HEK293 (cell line): Measurements from ENCODE around the gene SNX2.

Experiments
- CTCF ChIA-PET: fragments of 350-600 bp; formaldehyde crosslinking; extraction: SDS; loops from one replicate; lab custom pipeline; 2021; ENCODE audit warnings: antibody characterized with exemption; lab: Yijun Ruan, JAX
- POLR2A ChIA-PET: fragments of 300-600 bp; formaldehyde crosslinking; extraction: SDS; loops from one replicate; lab custom pipeline; 2020; ENCODE audit warnings: antibody characterized with exemption, inconsistent platforms; lab: Yijun Ruan, JAX
- H3K27ac ChIP-seq: fragments of 200-500 bp; sonication (Bioruptor generic); 2 replicates; pipeline ENCODE4 v1.5.1; 2014; ENCODE audit warnings: low read depth, low read length, control low read depth, inconsistent platforms; ENCODE audit errors: extremely low read depth
- H3K36me3 ChIP-seq, 2 experiments: fragments of 200-500 bp in 1 of 2; sonication (Bioruptor generic) in 1 of 2; 1 replicate in 1 of 2; 2 replicates in 1 of 2; pipeline ENCODE4 v1.5.1; 2014 to 2017; ENCODE audit warnings: inconsistent platforms in 2 of 2, low read length in 2 of 2; ENCODE audit not compliant: control insufficient read depth in 2 of 2, insufficient read depth in 1 of 2
- H3K4me1 ChIP-seq: fragments of 200-500 bp; sonication (Bioruptor generic); 2 replicates; pipeline ENCODE4 v1.5.1; 2014; ENCODE audit warnings: mild to moderate bottlenecking, low read length, inconsistent platforms; ENCODE audit not compliant: control insufficient read depth, insufficient read depth
- H3K4me3 ChIP-seq: 2 replicates; pipeline ENCODE4 v1.5.1; 2011; ENCODE audit warnings: low read depth, mild to moderate bottlenecking, control low read depth, low read length, moderate library complexity
- H3K9me3 ChIP-seq: fragments of 200-500 bp; sonication (Bioruptor generic); 2 replicates; pipeline ENCODE4 v1.5.1; 2014; ENCODE audit warnings: low read depth, low read length, inconsistent platforms; ENCODE audit not compliant: control insufficient read depth, insufficient read depth
- ATF2 ChIP-seq: fragments of 450-650 bp; formaldehyde crosslinking; IDR thresholded peaks from 2 replicates; pipeline ENCODE4 v1.5.1; 2016; ENCODE audit warnings: missing biosample characterization, missing genetic modification characterization, low read depth
- GLI2 ChIP-seq: fragments of 450-650 bp; formaldehyde crosslinking; IDR thresholded peaks from 2 replicates; pipeline ENCODE4; 2017; ENCODE audit warnings: missing biosample characterization, missing genetic modification characterization, low read depth, borderline replicate concordance
- PBX3 ChIP-seq: sonication (generic); formaldehyde crosslinking; IDR thresholded peaks from 2 replicates; pipeline ENCODE4 v1.8.1; 2022; ENCODE audit warnings: mild to moderate bottlenecking, moderate library complexity, missing genetic modification reagents
- PRDM1 ChIP-seq: fragments of 450-650 bp; formaldehyde crosslinking; IDR thresholded peaks from 2 replicates; pipeline ENCODE4; 2016; ENCODE audit warnings: missing biosample characterization, missing genetic modification characterization
- SCRT1 ChIP-seq: fragments of 450-650 bp; formaldehyde crosslinking; IDR thresholded peaks from 2 replicates; pipeline ENCODE4 v1.5.1; 2016; ENCODE audit warnings: missing biosample characterization, missing genetic modification characterization, borderline replicate concordance
- ZBTB21 ChIP-seq: fragments of 450-650 bp; formaldehyde crosslinking; IDR thresholded peaks from 2 replicates; pipeline ENCODE4 v1.5.1; 2017; ENCODE audit warnings: missing biosample characterization, missing genetic modification characterization
- ZNF146 ChIP-seq: fragments of 450-650 bp; formaldehyde crosslinking; IDR thresholded peaks from 2 replicates; pipeline ENCODE4 v1.5.1; 2016; ENCODE audit warnings: missing biosample characterization, missing genetic modification characterization
- ZNF202 ChIP-seq: fragments of 450-650 bp; formaldehyde crosslinking; IDR thresholded peaks from 2 replicates; pipeline ENCODE4 v1.5.1; 2016; ENCODE audit warnings: missing biosample characterization, missing genetic modification characterization, borderline replicate concordance
- ZNF24 ChIP-seq: fragments of 450-650 bp; formaldehyde crosslinking; IDR thresholded peaks from 2 replicates; pipeline ENCODE4 v1.5.1; 2016; ENCODE audit warnings: missing biosample characterization, missing genetic modification characterization
- ZNF311 ChIP-seq: fragments of 450-650 bp; formaldehyde crosslinking; IDR thresholded peaks from 2 replicates; pipeline ENCODE4 v1.5.1; 2017; ENCODE audit warnings: missing biosample characterization, missing genetic modification characterization, borderline replicate concordance
- ZNF548 ChIP-seq: fragments of 450-650 bp; formaldehyde crosslinking; IDR thresholded peaks from 2 replicates; pipeline ENCODE4 v1.5.1; 2016; ENCODE audit warnings: missing biosample characterization, missing genetic modification characterization
- ZNF549 ChIP-seq: fragments of 450-650 bp; IDR thresholded peaks from 2 replicates; pipeline ENCODE4 v1.5.1; 2018; ENCODE audit warnings: missing biosample characterization, missing genetic modification characterization, mild to moderate bottlenecking, inconsistent platforms, moderate library complexity
- ZNF623 ChIP-seq: fragments of 450-650 bp; formaldehyde crosslinking; IDR thresholded peaks from 2 replicates; pipeline ENCODE4 v1.5.1; 2016; ENCODE audit warnings: missing biosample characterization, missing genetic modification characterization
- ZNF645 ChIP-seq: fragments of 450-650 bp; formaldehyde crosslinking; IDR thresholded peaks from 2 replicates; pipeline ENCODE4; 2016; ENCODE audit warnings: missing biosample characterization, missing genetic modification characterization
- ZSCAN16 ChIP-seq: fragments of 450-650 bp; formaldehyde crosslinking; IDR thresholded peaks from 2 replicates; pipeline ENCODE4 v1.5.1; 2016; ENCODE audit warnings: missing biosample characterization, missing genetic modification characterization
- TF ChIP-seq, protein P1 (sequence below): fragments of 450-650 bp; IDR thresholded peaks from 2 replicates; pipeline ENCODE4 v1.5.1; 2018; ENCODE audit warnings: missing biosample characterization, mild to moderate bottlenecking, missing genetic modification characterization
- TF ChIP-seq, protein P2 (sequence below): fragments of 450-650 bp; formaldehyde crosslinking; IDR thresholded peaks from 2 replicates; pipeline ENCODE4 v1.5.1; 2017; ENCODE audit warnings: missing biosample characterization, missing genetic modification characterization

SNX2 gene

DNA sequence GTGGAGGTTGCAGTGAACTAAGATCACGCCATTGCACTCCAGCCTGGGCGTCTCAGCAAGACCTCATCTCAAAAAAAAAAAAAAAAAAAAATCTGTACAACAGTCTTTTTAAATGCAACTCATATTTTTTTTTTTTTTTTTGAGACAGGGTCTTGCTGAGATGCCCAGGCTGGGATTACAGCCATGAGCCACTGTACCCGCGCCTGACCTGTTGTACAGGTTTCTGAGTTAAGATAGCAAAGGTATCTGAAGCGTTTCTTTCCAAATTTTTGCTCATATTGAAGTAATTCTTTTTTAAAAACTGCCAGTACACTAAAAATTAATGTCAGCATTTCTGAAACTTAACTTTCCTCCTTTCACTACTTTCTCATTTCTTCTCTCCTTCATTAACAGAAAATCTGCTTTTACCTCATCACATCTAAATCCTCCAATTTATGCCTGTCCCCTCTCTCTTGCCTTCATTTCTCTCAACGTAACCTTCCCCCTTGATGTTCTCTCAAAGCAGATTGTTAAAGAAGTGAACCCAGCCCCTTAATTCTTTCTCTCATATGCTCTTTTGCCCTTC, 67.2 kb downstream of the SNX2 start:
- Histone ChIP-seq H3K4me3 (no peak overlapping the region), H3K27ac (no peak overlapping the region), H3K36me3 (no peaks in the 10 kb centered on the region), H3K9me3 (no peaks in the 10 kb centered on the region), H3K4me1 (no peaks in the 10 kb centered on the region)
- POLR2A ChIA-PET, result no interaction called here
- TF ChIP-seq ZNF202 (tag by site-specific recombination) (no peak), ZNF146 (tag by site-specific recombination) (no peak), ZNF311 (tag by site-specific recombination) (no peak), ZNF24 (tag by site-specific recombination) (no peak), PBX3 (CRISPR knock-in tag) (no peak), PRDM1 (tag by site-specific recombination) (peak; percentile 86)
- CTCF ChIA-PET, result no interaction called here

DNA sequence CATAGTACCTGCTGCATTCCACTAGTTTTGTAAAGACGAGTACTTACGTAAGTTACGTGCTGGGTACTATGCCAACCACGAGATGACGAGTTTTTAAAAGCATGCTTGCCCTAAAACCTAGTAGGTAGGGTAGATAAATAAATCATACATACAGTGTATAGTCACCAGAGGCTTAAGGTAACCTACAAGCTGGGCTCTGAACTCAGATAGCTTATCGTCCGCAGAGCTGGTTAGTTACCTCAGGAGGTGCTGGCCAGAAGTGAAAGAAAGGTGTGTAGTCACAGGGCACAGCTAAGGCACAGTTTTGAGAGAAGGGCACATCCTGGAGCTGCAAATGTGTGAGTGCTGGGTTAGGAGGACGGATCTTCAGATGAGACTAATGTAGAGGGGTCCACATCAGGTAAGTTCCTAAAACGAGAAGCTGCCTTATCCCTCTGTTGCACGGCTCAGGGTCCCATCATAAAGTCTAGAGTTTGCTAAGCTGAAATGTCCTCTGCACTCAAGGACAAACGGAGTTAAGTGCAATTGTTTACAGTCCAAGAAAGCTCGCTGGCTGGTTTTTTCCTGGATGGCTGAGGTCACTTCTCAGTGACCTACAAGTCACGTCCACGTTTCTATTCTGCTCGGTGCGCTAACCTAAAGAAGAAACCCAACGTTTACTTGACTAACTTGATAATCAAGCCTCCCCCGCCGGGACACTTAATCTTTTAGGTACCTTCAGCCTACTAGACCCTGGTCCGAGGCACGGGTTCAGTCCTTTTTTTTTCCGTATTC, 69.4 kb downstream of the SNX2 start:
- CTCF ChIA-PET, result interaction anchor here (0.6 to 1.2 kb wide), 2 partner anchors 59 to 140 kb away, joined by 3 read pairs; no protein-coding TSS in a partner anchor
- Histone ChIP-seq H3K4me3 (peak overlapping the region; percentile 72), H3K36me3 (no peaks in the 10 kb centered on the region), H3K4me1 (no peaks in the 10 kb centered on the region)
- no peak for TF ChIP-seq ZSCAN16 (tag by site-specific recombination)
- no peak for TF ChIP-seq ZNF146 (tag by site-specific recombination)
- TF ChIP-seq ZBTB21, result no peak
- TF ChIP-seq, protein P1, sequence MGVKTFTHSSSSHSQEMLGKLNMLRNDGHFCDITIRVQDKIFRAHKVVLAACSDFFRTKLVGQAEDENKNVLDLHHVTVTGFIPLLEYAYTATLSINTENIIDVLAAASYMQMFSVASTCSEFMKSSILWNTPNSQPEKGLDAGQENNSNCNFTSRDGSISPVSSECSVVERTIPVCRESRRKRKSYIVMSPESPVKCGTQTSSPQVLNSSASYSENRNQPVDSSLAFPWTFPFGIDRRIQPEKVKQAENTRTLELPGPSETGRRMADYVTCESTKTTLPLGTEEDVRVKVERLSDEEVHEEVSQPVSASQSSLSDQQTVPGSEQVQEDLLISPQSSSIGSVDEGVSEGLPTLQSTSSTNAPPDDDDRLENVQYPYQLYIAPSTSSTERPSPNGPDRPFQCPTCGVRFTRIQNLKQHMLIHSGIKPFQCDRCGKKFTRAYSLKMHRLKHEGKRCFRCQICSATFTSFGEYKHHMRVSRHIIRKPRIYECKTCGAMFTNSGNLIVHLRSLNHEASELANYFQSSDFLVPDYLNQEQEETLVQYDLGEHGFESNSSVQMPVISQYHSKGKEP, result no peak
- TF ChIP-seq ATF2 (tag by site-specific recombination), result no peak
- TF ChIP-seq GLI2 (tag by site-specific recombination), result no peak
- TF ChIP-seq ZNF549 (tag by site-specific recombination), result no peak
- TF ChIP-seq ZNF645 (tag by site-specific recombination), result no peak
- no peak for TF ChIP-seq ZNF623 (tag by site-specific recombination)
- no peak for TF ChIP-seq ZNF548 (tag by site-specific recombination)
- TF ChIP-seq, protein P2, sequence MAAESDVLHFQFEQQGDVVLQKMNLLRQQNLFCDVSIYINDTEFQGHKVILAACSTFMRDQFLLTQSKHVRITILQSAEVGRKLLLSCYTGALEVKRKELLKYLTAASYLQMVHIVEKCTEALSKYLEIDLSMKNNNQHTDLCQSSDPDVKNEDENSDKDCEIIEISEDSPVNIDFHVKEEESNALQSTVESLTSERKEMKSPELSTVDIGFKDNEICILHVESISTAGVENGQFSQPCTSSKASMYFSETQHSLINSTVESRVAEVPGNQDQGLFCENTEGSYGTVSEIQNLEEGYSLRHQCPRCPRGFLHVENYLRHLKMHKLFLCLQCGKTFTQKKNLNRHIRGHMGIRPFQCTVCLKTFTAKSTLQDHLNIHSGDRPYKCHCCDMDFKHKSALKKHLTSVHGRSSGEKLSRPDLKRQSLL (tag by site-specific recombination), result no peak
- no peak for TF ChIP-seq SCRT1
- TF ChIP-seq, all 188 proteins: peak for 0
- no peaks in the 10 kb centered on the region for H3K9me3 ChIP-seq
- POLR2A ChIA-PET, result interaction anchor here (0.7 to 0.9 kb wide), 2 partner anchors 14 to 141 kb away, joined by 3 read pairs; no protein-coding TSS in a partner anchor
- H3K27ac ChIP-seq, result peak overlapping the region; percentile 77; the same call in 1 of the 2 replicates
